H1 (cell line): ENCODE data around the gene FBXO34. TPM values are rescaled to one million over a fixed set of nuclear protein-coding genes. Genes with fewer than 3 reads are reported as not detected.

Experiments
- E2F6 ChIP-seq: IDR thresholded peaks from 2 replicates; pipeline ENCODE4 v1.6.1; 2012; ENCODE audit warnings: inconsistent platforms
- polyA plus RNA-seq, 7 experiments: library from polyadenylated mRNA; depleted of rRNA in 3 of 7; stranded (reverse) in 5 of 7; unstranded in 2 of 7; fragments of >200 nt in 5 of 7; fragments of 200-250 nt in 2 of 7; gene quantifications; 1 replicate in 5 of 7; 2 replicates in 1 of 7; 4 replicates in 1 of 7; pipeline versions ENCODE4 v1.2.1 to v1.2.3, GENCODE V29; 2011 to 2013; ENCODE audit warnings: missing spikeins in 2 of 7, mixed read lengths in 2 of 7
- total RNA-seq: library from RNA; stranded (reverse); fragmentation: NEBNext Ultra II Directional; extraction: Animal tissue kit (Norgen Biotek cat#: 25700); gene quantifications from 2 replicates; pipeline ENCODE4 v1.2.1, GENCODE V29; 2021
- TF ChIP-seq, protein P1 (sequence below): fragments of 300-600 bp; sonication (generic); IDR thresholded peaks from 2 replicates; pipeline ENCODE4 v1.7.1; 2012; ENCODE audit warnings: low read length, moderate library complexity, mild to moderate bottlenecking, inconsistent platforms; ENCODE audit not compliant: insufficient replicate concordance

The FBXO34 gene
- total and polyA plus RNA-seq, 2 of the 8 experiments (the other 6 are each of a cell fraction or from before 2014, with no cell fraction given) = 7.0 to 14.4 TPM

GRCh38 chr14:55327179-55327578 is 56.0 kb downstream of the FBXO34 start (continued):
- TF ChIP-seq, protein P1, sequence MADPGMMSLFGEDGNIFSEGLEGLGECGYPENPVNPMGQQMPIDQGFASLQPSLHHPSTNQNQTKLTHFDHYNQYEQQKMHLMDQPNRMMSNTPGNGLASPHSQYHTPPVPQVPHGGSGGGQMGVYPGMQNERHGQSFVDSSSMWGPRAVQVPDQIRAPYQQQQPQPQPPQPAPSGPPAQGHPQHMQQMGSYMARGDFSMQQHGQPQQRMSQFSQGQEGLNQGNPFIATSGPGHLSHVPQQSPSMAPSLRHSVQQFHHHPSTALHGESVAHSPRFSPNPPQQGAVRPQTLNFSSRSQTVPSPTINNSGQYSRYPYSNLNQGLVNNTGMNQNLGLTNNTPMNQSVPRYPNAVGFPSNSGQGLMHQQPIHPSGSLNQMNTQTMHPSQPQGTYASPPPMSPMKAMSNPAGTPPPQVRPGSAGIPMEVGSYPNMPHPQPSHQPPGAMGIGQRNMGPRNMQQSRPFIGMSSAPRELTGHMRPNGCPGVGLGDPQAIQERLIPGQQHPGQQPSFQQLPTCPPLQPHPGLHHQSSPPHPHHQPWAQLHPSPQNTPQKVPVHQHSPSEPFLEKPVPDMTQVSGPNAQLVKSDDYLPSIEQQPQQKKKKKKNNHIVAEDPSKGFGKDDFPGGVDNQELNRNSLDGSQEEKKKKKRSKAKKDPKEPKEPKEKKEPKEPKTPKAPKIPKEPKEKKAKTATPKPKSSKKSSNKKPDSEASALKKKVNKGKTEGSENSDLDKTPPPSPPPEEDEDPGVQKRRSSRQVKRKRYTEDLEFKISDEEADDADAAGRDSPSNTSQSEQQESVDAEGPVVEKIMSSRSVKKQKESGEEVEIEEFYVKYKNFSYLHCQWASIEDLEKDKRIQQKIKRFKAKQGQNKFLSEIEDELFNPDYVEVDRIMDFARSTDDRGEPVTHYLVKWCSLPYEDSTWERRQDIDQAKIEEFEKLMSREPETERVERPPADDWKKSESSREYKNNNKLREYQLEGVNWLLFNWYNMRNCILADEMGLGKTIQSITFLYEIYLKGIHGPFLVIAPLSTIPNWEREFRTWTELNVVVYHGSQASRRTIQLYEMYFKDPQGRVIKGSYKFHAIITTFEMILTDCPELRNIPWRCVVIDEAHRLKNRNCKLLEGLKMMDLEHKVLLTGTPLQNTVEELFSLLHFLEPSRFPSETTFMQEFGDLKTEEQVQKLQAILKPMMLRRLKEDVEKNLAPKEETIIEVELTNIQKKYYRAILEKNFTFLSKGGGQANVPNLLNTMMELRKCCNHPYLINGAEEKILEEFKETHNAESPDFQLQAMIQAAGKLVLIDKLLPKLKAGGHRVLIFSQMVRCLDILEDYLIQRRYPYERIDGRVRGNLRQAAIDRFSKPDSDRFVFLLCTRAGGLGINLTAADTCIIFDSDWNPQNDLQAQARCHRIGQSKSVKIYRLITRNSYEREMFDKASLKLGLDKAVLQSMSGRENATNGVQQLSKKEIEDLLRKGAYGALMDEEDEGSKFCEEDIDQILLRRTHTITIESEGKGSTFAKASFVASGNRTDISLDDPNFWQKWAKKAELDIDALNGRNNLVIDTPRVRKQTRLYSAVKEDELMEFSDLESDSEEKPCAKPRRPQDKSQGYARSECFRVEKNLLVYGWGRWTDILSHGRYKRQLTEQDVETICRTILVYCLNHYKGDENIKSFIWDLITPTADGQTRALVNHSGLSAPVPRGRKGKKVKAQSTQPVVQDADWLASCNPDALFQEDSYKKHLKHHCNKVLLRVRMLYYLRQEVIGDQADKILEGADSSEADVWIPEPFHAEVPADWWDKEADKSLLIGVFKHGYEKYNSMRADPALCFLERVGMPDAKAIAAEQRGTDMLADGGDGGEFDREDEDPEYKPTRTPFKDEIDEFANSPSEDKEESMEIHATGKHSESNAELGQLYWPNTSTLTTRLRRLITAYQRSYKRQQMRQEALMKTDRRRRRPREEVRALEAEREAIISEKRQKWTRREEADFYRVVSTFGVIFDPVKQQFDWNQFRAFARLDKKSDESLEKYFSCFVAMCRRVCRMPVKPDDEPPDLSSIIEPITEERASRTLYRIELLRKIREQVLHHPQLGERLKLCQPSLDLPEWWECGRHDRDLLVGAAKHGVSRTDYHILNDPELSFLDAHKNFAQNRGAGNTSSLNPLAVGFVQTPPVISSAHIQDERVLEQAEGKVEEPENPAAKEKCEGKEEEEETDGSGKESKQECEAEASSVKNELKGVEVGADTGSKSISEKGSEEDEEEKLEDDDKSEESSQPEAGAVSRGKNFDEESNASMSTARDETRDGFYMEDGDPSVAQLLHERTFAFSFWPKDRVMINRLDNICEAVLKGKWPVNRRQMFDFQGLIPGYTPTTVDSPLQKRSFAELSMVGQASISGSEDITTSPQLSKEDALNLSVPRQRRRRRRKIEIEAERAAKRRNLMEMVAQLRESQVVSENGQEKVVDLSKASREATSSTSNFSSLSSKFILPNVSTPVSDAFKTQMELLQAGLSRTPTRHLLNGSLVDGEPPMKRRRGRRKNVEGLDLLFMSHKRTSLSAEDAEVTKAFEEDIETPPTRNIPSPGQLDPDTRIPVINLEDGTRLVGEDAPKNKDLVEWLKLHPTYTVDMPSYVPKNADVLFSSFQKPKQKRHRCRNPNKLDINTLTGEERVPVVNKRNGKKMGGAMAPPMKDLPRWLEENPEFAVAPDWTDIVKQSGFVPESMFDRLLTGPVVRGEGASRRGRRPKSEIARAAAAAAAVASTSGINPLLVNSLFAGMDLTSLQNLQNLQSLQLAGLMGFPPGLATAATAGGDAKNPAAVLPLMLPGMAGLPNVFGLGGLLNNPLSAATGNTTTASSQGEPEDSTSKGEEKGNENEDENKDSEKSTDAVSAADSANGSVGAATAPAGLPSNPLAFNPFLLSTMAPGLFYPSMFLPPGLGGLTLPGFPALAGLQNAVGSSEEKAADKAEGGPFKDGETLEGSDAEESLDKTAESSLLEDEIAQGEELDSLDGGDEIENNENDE = no peak
- no peak for TF ChIP-seq E2F6
